ENCODE measurements around the gene SEMA7A. TPM values are rescaled to one million over a fixed set of nuclear protein-coding genes. Genes with fewer than 3 reads are reported as not detected.

SEMA7A gene
- total RNA-seq, 1 experiment from 2014 or later, result 212 TPM

GRCh38 chr15:74451861-74452835, 18.4 kb upstream of the SEMA7A start:
- DNase-seq (ENCODE audit: low read depth), result no peak

GRCh38 chr15:74451322-74451721, 17.6 kb upstream of the SEMA7A start:
- no peak for DNase-seq (ENCODE audit: low read depth)

- no peak for DNase-seq (ENCODE audit: low read depth)
Measured at GRCh38 chr15:74449643-74450205, 16.0 kb upstream of the SEMA7A start.

- no peak for DNase-seq (ENCODE audit: low read depth)
Measured at GRCh38 chr15:74449095-74449494, 15.3 kb upstream of the SEMA7A start.

GRCh38 chr15:74445816-74446763, 12.3 kb upstream of the SEMA7A start:
- no peak for DNase-seq (ENCODE audit: low read depth)

GRCh38 chr15:74444106-74445062, 10.6 kb upstream of the SEMA7A start:
- no peak for DNase-seq (ENCODE audit: low read depth)

GRCh38 chr15:74443100-74443909, 9.5 kb upstream of the SEMA7A start:
- no peak for DNase-seq (ENCODE audit: low read depth)

- DNase-seq (ENCODE audit: low read depth), result no peak
Measured at GRCh38 chr15:74442604-74443003, 8.8 kb upstream of the SEMA7A start.

- no peak for DNase-seq (ENCODE audit: low read depth)
Measured at GRCh38 chr15:74442063-74442462, 8.3 kb upstream of the SEMA7A start.

GRCh38 chr15:74441248-74441941, 7.6 kb upstream of the SEMA7A start:
- no peak for DNase-seq (ENCODE audit: low read depth)

- DNase-seq (ENCODE audit: low read depth), result peak; percentile 74
Measured at GRCh38 chr15:74438721-74439316, 5.1 kb upstream of the SEMA7A start.

- no peak for DNase-seq (ENCODE audit: low read depth)
Measured at GRCh38 chr15:74438206-74438605, 4.4 kb upstream of the SEMA7A start.

GRCh38 chr15:74434263-74435136, 742 bp upstream of the SEMA7A start:
- no peak for DNase-seq (ENCODE audit: low read depth)

- no peak for DNase-seq (ENCODE audit: low read depth)
Measured at GRCh38 chr15:74432968-74433591, 678 bp downstream of the SEMA7A start.

GRCh38 chr15:74432271-74432967, 1.3 kb downstream of the SEMA7A start:
- DNase-seq (ENCODE audit: low read depth), result no peak

- no peak for DNase-seq (ENCODE audit: low read depth)
Measured at GRCh38 chr15:74431645-74432044, 2.1 kb downstream of the SEMA7A start.
